ENCODE data around the gene EEPD1.

DNA sequence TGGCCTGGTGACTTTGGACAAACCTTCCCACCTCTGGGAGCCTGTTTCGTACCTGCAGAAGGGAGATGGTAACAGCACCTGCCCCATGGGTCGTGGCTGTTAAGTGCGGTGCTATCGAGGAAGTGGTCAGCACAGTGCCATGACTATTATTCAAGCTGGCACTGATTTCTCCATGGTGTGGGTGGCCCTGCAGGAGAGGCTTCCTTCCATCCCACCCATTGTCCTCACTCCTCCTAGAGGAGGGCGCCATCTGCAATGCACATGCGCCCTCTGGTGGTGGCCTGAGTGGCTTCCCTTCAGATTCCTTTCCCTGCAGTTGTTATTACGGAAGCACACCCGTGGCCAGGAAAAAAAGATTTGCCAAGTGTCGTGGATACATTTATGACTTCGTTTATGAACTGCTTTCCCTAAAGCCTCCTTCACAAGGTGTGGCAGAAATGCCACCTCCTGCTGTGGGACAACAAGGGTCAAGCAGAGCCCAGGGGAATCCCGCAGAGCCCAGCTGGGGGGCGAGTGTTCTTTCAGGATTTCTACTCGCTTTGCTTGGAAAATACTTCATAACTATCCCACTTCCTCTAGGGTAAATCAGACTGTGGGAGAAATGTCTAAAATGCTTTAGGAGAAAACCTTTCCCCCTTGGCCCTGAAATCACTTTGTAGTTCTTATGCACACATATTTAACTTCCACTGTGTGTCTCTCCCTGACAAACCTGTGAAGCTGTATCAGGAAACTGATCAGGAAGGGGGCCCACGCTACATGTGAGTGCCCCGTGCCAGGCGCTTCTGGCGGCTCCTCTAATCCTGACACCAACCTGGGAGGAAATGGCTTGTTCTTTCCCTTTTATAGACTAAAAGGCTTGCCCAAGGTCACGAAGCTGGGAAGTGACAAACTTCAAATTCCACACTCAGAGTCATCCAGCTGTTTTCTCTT lies 138.6 kb downstream of the EEPD1 start:
- no peak for TF ChIP-seq GABPA (IDR thresholded peaks at IDR 0.05 in 1 of 2, conservative IDR thresholded peaks at IDR 0.05 in 1 of 2)
- TF ChIP-seq, protein P1, sequence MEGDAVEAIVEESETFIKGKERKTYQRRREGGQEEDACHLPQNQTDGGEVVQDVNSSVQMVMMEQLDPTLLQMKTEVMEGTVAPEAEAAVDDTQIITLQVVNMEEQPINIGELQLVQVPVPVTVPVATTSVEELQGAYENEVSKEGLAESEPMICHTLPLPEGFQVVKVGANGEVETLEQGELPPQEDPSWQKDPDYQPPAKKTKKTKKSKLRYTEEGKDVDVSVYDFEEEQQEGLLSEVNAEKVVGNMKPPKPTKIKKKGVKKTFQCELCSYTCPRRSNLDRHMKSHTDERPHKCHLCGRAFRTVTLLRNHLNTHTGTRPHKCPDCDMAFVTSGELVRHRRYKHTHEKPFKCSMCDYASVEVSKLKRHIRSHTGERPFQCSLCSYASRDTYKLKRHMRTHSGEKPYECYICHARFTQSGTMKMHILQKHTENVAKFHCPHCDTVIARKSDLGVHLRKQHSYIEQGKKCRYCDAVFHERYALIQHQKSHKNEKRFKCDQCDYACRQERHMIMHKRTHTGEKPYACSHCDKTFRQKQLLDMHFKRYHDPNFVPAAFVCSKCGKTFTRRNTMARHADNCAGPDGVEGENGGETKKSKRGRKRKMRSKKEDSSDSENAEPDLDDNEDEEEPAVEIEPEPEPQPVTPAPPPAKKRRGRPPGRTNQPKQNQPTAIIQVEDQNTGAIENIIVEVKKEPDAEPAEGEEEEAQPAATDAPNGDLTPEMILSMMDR (IDR thresholded peaks at IDR 0.05; ENCODE audit: low read depth, low read length, missing input control) = peak; percentile 96
- no peak for TF ChIP-seq REST (IDR thresholded peaks at IDR 0.05)
- no peak for TF ChIP-seq HNF4G (IDR thresholded peaks at IDR 0.05)
- no peak for TF ChIP-seq YY1 (IDR thresholded peaks at IDR 0.05)
- peak; percentile 100 for TF ChIP-seq RAD21 (IDR thresholded peaks at IDR 0.05)
- TF ChIP-seq FOXA1 (IDR thresholded peaks at IDR 0.05) = no peak
- TF ChIP-seq TAF1 (conservative IDR thresholded peaks at IDR 0.05) = no peak

Measured in liver (tissue), 3 donors.